Prostate gland (tissue), 2 donors: ENCODE data around the gene RTF2.

ENCODE experiments used
- POLR2A ChIP-seq: fragments of 450-650 bp; IDR thresholded peaks from one replicate; pipeline ENCODE4 v1.6.1; 2016; ENCODE audit warnings: antibody characterized with exemption, mild to moderate bottlenecking
- TF ChIP-seq, protein P1 (sequence below), 4 experiments: fragments of 200-600 bp in 2 of 4; fragments of 450-650 bp in 2 of 4; sonication (generic) in 2 of 4; IDR thresholded peaks; 1 replicate in 3 of 4; 2 replicates in 1 of 4; pipeline ENCODE4 v1.5.1; 2016 to 2019; ENCODE audit warnings: antibody characterized with exemption in 4 of 4, mild to moderate bottlenecking in 2 of 4, moderate library complexity in 2 of 4

DNA sequence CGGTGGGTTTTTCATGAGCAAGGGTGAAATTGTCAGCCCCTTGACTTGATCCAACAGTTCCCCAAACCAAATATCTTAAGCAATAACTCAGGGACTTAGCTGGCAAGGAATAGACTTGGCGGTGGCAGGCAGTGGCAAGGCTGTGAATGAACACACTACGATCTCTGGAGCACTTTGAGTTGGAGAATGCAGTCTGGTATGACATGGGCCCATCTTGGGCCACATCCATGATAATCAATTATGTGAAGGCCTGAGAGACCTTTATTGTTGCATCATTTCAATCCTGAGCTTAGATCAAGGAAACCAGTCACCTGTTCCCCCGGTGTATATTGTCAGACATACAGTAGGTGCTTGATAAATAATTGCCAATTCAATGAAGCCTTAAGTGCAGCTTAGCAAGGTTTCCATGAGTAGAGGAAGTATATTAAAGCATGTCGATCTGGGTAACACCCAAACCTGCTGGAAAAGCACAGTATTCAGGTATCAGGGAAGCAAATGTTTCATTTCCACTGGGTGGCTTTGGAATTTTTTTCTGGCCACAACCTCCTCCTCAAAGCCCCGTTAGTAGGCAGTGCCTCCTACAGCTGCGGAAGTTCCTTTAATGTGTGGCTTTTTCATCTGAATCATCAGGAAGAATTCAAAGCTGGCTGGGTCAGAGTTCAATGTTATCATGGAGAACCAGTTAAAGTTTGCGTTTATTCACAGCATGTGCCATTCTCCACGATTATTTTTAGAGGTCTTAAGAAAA is 46.2 kb upstream of the RTF2 start:
- no peak for TF ChIP-seq POLR2A
- TF ChIP-seq, protein P1, sequence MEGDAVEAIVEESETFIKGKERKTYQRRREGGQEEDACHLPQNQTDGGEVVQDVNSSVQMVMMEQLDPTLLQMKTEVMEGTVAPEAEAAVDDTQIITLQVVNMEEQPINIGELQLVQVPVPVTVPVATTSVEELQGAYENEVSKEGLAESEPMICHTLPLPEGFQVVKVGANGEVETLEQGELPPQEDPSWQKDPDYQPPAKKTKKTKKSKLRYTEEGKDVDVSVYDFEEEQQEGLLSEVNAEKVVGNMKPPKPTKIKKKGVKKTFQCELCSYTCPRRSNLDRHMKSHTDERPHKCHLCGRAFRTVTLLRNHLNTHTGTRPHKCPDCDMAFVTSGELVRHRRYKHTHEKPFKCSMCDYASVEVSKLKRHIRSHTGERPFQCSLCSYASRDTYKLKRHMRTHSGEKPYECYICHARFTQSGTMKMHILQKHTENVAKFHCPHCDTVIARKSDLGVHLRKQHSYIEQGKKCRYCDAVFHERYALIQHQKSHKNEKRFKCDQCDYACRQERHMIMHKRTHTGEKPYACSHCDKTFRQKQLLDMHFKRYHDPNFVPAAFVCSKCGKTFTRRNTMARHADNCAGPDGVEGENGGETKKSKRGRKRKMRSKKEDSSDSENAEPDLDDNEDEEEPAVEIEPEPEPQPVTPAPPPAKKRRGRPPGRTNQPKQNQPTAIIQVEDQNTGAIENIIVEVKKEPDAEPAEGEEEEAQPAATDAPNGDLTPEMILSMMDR (IDR thresholded peaks at IDR 0.05), result no peak
